OCI-LY7 (cell line): ENCODE data around the gene CRYBG1. TPM values are rescaled to one million over a fixed set of nuclear protein-coding genes. Genes with fewer than 3 reads are reported as not detected.

Experiments
- BruUV-seq: library from RNA; stranded (reverse); fragments of 400-500 nt; replicated peaks from 2 replicates; lab custom pipeline; 2021; lab: Mats Ljungman, UMichigan
- CTCF ChIA-PET: fragments of 300-600 bp; sonication (Branson Sonifier 250); formaldehyde crosslinking; loops from one replicate; lab custom pipeline; 2022; ENCODE audit warnings: antibody characterized with exemption; ENCODE audit not compliant: unreplicated experiment; lab: Charles Lee
- POLR2A ChIA-PET: fragments of 300-600 bp; sonication (Branson Sonifier 250); formaldehyde crosslinking; loops from one replicate; lab custom pipeline; 2022; ENCODE audit warnings: antibody characterized with exemption; lab: Charles Lee
- DNase-seq: peaks from one replicate; pipeline ENCODE4 v3.0.0-alpha.2; 2015; ENCODE audit warnings: low spot score
- H2AFZ ChIP-seq: fragments of 200-600 bp; sonication (generic), shearing (Covaris generic); 2 replicates; pipeline ENCODE4 v1.6.1; 2014; ENCODE audit warnings: mild to moderate bottlenecking, antibody characterized with exemption, low read length, moderate library complexity
- H3K27ac ChIP-seq: fragments of 200-600 bp; sonication (generic); 2 replicates; pipeline ENCODE4 v1.5.1; 2014; ENCODE audit warnings: mixed run types, low read depth, mild to moderate bottlenecking, moderate library complexity, low read length, inconsistent platforms; ENCODE audit not compliant: poor library complexity, severe bottlenecking
- H3K36me3 ChIP-seq: fragments of 200-600 bp; sonication (generic); 2 replicates; pipeline ENCODE4 v1.6.1; 2014; ENCODE audit warnings: mild to moderate bottlenecking, antibody characterized with exemption, low read length, moderate library complexity, mixed read lengths; ENCODE audit not compliant: insufficient read depth
- H3K4me1 ChIP-seq: fragments of 200-600 bp; sonication (generic); 2 replicates; pipeline ENCODE4 v1.5.1; 2014; ENCODE audit warnings: mild to moderate bottlenecking, low read length; ENCODE audit not compliant: insufficient read depth, poor library complexity, severe bottlenecking
- H3K4me2 ChIP-seq: fragments of 200-600 bp; sonication (generic); 2 replicates; pipeline ENCODE4 v1.6.1; 2014; ENCODE audit warnings: mild to moderate bottlenecking, low read length
- H3K4me3 ChIP-seq: fragments of 200-600 bp; sonication (generic); 2 replicates; pipeline ENCODE4 v1.5.1; 2014; ENCODE audit warnings: mild to moderate bottlenecking, low read depth, low read length; ENCODE audit not compliant: poor library complexity, severe bottlenecking
- H3K79me2 ChIP-seq: fragments of 200-600 bp; sonication (generic); 2 replicates; pipeline ENCODE4 v1.6.1; 2016; ENCODE audit warnings: low read depth, mild to moderate bottlenecking, low read length, moderate library complexity, mixed read lengths; ENCODE audit not compliant: insufficient read depth
- H3K9me2 ChIP-seq: fragments of 200-600 bp; sonication (generic); 2 replicates; pipeline ENCODE4 v1.6.1; 2016; ENCODE audit warnings: mild to moderate bottlenecking, low read length, mixed read lengths; ENCODE audit not compliant: insufficient read depth
- H3K9me3 ChIP-seq: fragments of 200-600 bp; sonication (generic); 2 replicates; pipeline ENCODE4 v1.6.1; 2014; ENCODE audit warnings: mild to moderate bottlenecking, mixed run types, low read length, mixed read lengths
- H4K20me1 ChIP-seq: fragments of 200-600 bp; sonication (generic); 2 replicates; pipeline ENCODE4 v1.6.1; 2014; ENCODE audit warnings: mild to moderate bottlenecking, antibody characterized with exemption, low read length, moderate library complexity, mixed read lengths; ENCODE audit not compliant: insufficient read depth
- EZH2phosphoT487 ChIP-seq: fragments of 200-600 bp; sonication (generic); IDR thresholded peaks from 2 replicates; pipeline ENCODE4 v1.6.1; 2018; ENCODE audit warnings: low read depth, borderline replicate concordance, mild to moderate bottlenecking, mixed run types, antibody characterized with exemption, low read length, moderate library complexity, mixed read lengths
- intact Hi-C: fragments of 100-400 bp; cut with micrococcal nuclease; formaldehyde crosslinking; loops from one replicate; pipeline ENCODE4 v1.10.0; 2022; ENCODE audit not compliant: unreplicated experiment
- total RNA-seq, 2 experiments: library from RNA; depleted of rRNA in 1 of 2; stranded (reverse); fragments of >200 nt in 1 of 2; shearing (Covaris generic) in 1 of 2; gene quantifications; 2 replicates each; pipeline ENCODE4 v1.2.3, GENCODE V29; 2014 to 2022
- TF ChIP-seq, protein P1 (sequence below): fragments of 200-600 bp; sonication (generic); conservative IDR thresholded peaks from 2 replicates; pipeline ENCODE4 v1.5.1; 2014; ENCODE audit warnings: mild to moderate bottlenecking, antibody characterized with exemption, low read length, moderate library complexity, mixed read lengths

Gene CRYBG1
- total RNA-seq, 2 experiments from 2014 or later, result 41.7 to 66.2 TPM

- DNase-seq, result no peak
- H2AFZ ChIP-seq, result no peak overlapping the region
- H3K79me2 ChIP-seq, result peaks cover 47% of the 10 kb centered on the region
- peaks cover 41% of the 10 kb centered on the region for H3K36me3 ChIP-seq
- ChIA-PET POLR2A (interaction anchor here (1.2 kb wide), 1 partner anchor 36 kb away, joined by 3 read pairs; no protein-coding TSS in a partner anchor), CTCF (no interaction called here)
- no peaks in the 10 kb centered on the region for H3K9me3 ChIP-seq
- TF ChIP-seq, protein P1, sequence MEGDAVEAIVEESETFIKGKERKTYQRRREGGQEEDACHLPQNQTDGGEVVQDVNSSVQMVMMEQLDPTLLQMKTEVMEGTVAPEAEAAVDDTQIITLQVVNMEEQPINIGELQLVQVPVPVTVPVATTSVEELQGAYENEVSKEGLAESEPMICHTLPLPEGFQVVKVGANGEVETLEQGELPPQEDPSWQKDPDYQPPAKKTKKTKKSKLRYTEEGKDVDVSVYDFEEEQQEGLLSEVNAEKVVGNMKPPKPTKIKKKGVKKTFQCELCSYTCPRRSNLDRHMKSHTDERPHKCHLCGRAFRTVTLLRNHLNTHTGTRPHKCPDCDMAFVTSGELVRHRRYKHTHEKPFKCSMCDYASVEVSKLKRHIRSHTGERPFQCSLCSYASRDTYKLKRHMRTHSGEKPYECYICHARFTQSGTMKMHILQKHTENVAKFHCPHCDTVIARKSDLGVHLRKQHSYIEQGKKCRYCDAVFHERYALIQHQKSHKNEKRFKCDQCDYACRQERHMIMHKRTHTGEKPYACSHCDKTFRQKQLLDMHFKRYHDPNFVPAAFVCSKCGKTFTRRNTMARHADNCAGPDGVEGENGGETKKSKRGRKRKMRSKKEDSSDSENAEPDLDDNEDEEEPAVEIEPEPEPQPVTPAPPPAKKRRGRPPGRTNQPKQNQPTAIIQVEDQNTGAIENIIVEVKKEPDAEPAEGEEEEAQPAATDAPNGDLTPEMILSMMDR, result no peak
- TF ChIP-seq EZH2phosphoT487, result no peak
- H3K27ac ChIP-seq, result no peak overlapping the region
- intact Hi-C loops, result no loop called here
- H3K4me1 ChIP-seq, result peaks cover 5% of the 10 kb centered on the region
- peaks cover 18% of the 10 kb centered on the region; the same call in 1 of the 2 replicates for H4K20me1 ChIP-seq
- no peak overlapping the region for H3K4me3 ChIP-seq
- no peak overlapping the region for H3K4me2 ChIP-seq
- H3K9me2 ChIP-seq, result no peaks in the 10 kb centered on the region
- no TSS peak for BruUV-seq
These were observed 44.1 kb upstream of the CRYBG1 start for GRCh38 chr6:106316375-106316766.

- TF ChIP-seq, protein P1, result no peak
- TF ChIP-seq EZH2phosphoT487, result no peak
- H2AFZ ChIP-seq, result no peak overlapping the region
- H3K4me1 ChIP-seq, result peaks cover 3% of the 10 kb centered on the region
- H3K36me3 ChIP-seq, result peaks cover 27% of the 10 kb centered on the region
- peaks cover 63% of the 10 kb centered on the region for H3K79me2 ChIP-seq
- H3K9me3 ChIP-seq, result no peaks in the 10 kb centered on the region
- ChIA-PET CTCF (no interaction called here), POLR2A (interaction anchor here (0.8 kb wide), 1 partner anchor 8 kb away, joined by 6 read pairs; the partner anchor contains the start of gene ATG5)
- H4K20me1 ChIP-seq, result peaks cover 18% of the 10 kb centered on the region; the same call in 1 of the 2 replicates
- no peak overlapping the region for H3K4me3 ChIP-seq
- no peak overlapping the region for H3K27ac ChIP-seq
- H3K4me2 ChIP-seq, result no peak overlapping the region
- no TSS peak for BruUV-seq
- no peak for DNase-seq
- intact Hi-C loops, result no loop called here
- no peaks in the 10 kb centered on the region for H3K9me2 ChIP-seq
These were observed 42.5 kb upstream of the CRYBG1 start for GRCh38 chr6:106318061-106318460.

DNA sequence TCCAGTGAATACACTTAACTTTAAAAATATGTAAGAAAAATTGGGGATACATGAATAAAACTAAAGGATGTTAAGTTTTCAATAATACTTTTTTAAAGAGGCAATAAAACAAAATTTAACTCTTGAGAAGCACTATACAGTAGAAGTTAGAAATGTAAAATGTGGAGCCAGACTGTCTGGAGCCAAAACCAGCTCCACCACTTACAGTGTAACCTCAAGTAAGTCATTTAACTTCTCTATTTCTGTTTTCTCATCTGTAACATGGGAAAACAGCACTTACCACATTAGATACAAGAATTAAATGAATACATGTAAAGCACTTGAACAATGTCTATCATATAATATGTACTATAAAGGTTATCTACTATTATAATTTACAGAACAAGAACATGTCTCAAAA lies 41.7 kb upstream of the CRYBG1 start:
- no peak overlapping the region for H3K27ac ChIP-seq
- H3K9me2 ChIP-seq, result no peaks in the 10 kb centered on the region
- H3K4me2 ChIP-seq, result no peak overlapping the region
- H3K36me3 ChIP-seq, result peaks cover 19% of the 10 kb centered on the region
- no peak for TF ChIP-seq EZH2phosphoT487
- TF ChIP-seq, protein P1, result no peak
- DNase-seq, result no peak
- CTCF ChIA-PET, result no interaction called here
- BruUV-seq, result no TSS peak
- H3K4me3 ChIP-seq, result no peak overlapping the region
- peaks cover 18% of the 10 kb centered on the region; the same call in 1 of the 2 replicates for H4K20me1 ChIP-seq
- H3K4me1 ChIP-seq, result peaks cover 6% of the 10 kb centered on the region
- H2AFZ ChIP-seq, result no peak overlapping the region
- H3K9me3 ChIP-seq, result no peaks in the 10 kb centered on the region
- POLR2A ChIA-PET, result no interaction called here
- intact Hi-C loops, result no loop called here
- peaks cover 71% of the 10 kb centered on the region for H3K79me2 ChIP-seq
